GM08714 (cell line): ENCODE measurements around the gene KRI1.

Experiments used
- H3K4me3 ChIP-seq: fragments of 200-500 bp; sonication (Bioruptor generic); 2 replicates; pipeline ENCODE4 v1.5.1; 2014; ENCODE audit warnings: mild to moderate bottlenecking, low read length, inconsistent platforms
- ZNF274 ChIP-seq: IDR thresholded peaks from 2 replicates; pipeline ENCODE4 v1.6.1; 2012; ENCODE audit warnings: mild to moderate bottlenecking, low read depth, low read length

The KRI1 gene

GRCh38 chr19:10510301-10510802 lies 55.5 kb downstream of the KRI1 start:
- no peak for TF ChIP-seq ZNF274
- H3K4me3 ChIP-seq: no peak overlapping the region

- no peak for TF ChIP-seq ZNF274
- no peak overlapping the region for H3K4me3 ChIP-seq
These were observed 57.1 kb downstream of the KRI1 start for GRCh38 chr19:10508707-10509106.

GRCh38 chr19:10508036-10508435 lies 57.8 kb downstream of the KRI1 start:
- H3K4me3 ChIP-seq: no peak overlapping the region
- no peak for TF ChIP-seq ZNF274

GRCh38 chr19:10505583-10506229 lies 60.1 kb downstream of the KRI1 start:
- no peak overlapping the region for H3K4me3 ChIP-seq
- no peak for TF ChIP-seq ZNF274
